PC-9 (cell line): Measurements from ENCODE around the gene ATM.

Experiments used
- EZH2 ChIP-seq: fragments of 200-600 bp; sonication (generic); IDR thresholded peaks from 2 replicates; pipeline ENCODE4 v1.8.0; 2017; ENCODE audit warnings: antibody characterized with exemption, low read depth
- TF ChIP-seq, protein P1 (sequence below): fragments of 200-600 bp; sonication (generic); conservative IDR thresholded peaks from 2 replicates; pipeline ENCODE4 v1.6.1; 2017; ENCODE audit warnings: mixed run types, antibody characterized with exemption, mild to moderate bottlenecking, moderate library complexity

DNA sequence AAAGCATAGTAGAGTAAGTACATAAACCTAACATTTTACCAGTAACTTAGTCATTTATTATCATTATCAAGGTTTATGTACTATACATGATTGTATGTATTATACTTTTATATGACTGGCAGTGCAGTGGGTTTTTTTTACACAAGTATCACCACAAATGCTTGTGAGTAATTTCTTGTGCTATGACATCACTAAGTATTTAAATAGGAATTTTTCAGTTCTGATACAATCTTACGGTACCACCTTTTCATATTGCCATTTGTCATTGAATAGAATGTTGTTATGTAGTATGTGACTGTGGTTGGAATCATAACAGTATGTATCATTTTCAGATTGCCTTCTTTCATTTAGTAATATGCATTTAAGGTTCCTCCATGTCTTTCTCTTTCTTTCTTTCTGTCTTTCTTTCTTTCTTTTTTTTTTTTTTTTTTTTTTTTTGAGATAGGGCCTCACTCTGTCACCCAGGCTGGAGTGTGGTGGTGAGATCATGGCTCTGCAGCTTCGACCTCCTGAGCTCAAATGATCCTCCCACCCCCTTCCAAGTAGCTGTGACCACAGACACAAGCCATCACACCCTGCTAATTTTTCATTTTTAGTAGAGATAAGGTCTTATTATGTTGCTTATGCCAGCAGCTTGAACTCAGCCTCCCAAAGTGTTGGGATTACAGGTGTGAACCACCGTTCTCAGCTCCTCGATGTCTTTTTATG is 18.6 kb downstream of the ATM start:
- TF ChIP-seq, protein P1, sequence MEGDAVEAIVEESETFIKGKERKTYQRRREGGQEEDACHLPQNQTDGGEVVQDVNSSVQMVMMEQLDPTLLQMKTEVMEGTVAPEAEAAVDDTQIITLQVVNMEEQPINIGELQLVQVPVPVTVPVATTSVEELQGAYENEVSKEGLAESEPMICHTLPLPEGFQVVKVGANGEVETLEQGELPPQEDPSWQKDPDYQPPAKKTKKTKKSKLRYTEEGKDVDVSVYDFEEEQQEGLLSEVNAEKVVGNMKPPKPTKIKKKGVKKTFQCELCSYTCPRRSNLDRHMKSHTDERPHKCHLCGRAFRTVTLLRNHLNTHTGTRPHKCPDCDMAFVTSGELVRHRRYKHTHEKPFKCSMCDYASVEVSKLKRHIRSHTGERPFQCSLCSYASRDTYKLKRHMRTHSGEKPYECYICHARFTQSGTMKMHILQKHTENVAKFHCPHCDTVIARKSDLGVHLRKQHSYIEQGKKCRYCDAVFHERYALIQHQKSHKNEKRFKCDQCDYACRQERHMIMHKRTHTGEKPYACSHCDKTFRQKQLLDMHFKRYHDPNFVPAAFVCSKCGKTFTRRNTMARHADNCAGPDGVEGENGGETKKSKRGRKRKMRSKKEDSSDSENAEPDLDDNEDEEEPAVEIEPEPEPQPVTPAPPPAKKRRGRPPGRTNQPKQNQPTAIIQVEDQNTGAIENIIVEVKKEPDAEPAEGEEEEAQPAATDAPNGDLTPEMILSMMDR: no peak
- no peak for TF ChIP-seq EZH2
